ENCODE measurements around the gene NHERF1. TPM values are rescaled to one million over a fixed set of nuclear protein-coding genes. Genes with fewer than 3 reads are reported as not detected.

NHERF1 gene
- total and polyA plus RNA-seq, 2 of the 13 experiments (the other 11 are each of a cell fraction or from before 2014, with no cell fraction given): 169 to 269 TPM

DNA sequence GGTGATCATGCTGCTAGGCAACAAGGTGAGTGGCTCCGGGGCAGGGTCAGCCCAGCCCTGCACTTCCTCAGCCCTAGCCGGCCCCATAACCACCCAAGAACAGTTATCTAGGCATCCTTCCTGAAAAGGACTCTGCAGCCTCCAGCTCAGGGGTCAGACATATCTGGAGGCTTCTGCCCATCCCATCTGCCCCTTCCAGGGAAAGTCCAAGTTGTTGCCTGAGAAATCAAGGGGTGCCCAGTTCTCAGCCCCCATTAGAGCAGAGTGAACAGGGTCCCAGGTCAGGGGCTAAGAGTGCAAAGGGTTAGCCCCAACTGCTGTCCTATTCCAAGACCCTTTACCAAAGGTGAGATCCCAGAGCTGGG, 4.1 kb upstream of the NHERF1 start (continued):
- TF ChIP-seq, protein P1, sequence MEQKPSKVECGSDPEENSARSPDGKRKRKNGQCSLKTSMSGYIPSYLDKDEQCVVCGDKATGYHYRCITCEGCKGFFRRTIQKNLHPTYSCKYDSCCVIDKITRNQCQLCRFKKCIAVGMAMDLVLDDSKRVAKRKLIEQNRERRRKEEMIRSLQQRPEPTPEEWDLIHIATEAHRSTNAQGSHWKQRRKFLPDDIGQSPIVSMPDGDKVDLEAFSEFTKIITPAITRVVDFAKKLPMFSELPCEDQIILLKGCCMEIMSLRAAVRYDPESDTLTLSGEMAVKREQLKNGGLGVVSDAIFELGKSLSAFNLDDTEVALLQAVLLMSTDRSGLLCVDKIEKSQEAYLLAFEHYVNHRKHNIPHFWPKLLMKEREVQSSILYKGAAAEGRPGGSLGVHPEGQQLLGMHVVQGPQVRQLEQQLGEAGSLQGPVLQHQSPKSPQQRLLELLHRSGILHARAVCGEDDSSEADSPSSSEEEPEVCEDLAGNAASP (CRISPR knock-in tag; IDR thresholded peaks at IDR 0.05; ENCODE audit: borderline replicate concordance): no peak
- TF ChIP-seq NFATC3 (CRISPR knock-in tag; IDR thresholded peaks at IDR 0.05): 0 out of 2 replicates have a peak, but pooled peaks have one; percentile 41
- TF ChIP-seq TEAD2 (CRISPR knock-in tag; IDR thresholded peaks at IDR 0.05): 0 out of 2 replicates have a peak, but pooled peaks have one; percentile 18
- TF ChIP-seq, protein P2, sequence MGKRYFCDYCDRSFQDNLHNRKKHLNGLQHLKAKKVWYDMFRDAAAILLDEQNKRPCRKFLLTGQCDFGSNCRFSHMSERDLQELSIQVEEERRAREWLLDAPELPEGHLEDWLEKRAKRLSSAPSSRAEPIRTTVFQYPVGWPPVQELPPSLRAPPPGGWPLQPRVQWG (CRISPR knock-in tag; IDR thresholded peaks at IDR 0.05; ENCODE audit: borderline replicate concordance, low read depth): 0 out of 2 replicates have a peak, but pooled peaks have one; percentile 45
- no peak for TF ChIP-seq ELF3 (CRISPR knock-in tag; IDR thresholded peaks at IDR 0.05)
- no peak for TF ChIP-seq GABPA (IDR thresholded peaks at IDR 0.05; ENCODE audit: low read depth, low read length)
- no peak for TF ChIP-seq GABPA (CRISPR knock-in tag; IDR thresholded peaks at IDR 0.05; ENCODE audit: low read depth)
- 0 out of 2 replicates have a peak, but pooled peaks have one; percentile 55 for TF ChIP-seq KLF13 (CRISPR knock-in tag; IDR thresholded peaks at IDR 0.05)

DNA sequence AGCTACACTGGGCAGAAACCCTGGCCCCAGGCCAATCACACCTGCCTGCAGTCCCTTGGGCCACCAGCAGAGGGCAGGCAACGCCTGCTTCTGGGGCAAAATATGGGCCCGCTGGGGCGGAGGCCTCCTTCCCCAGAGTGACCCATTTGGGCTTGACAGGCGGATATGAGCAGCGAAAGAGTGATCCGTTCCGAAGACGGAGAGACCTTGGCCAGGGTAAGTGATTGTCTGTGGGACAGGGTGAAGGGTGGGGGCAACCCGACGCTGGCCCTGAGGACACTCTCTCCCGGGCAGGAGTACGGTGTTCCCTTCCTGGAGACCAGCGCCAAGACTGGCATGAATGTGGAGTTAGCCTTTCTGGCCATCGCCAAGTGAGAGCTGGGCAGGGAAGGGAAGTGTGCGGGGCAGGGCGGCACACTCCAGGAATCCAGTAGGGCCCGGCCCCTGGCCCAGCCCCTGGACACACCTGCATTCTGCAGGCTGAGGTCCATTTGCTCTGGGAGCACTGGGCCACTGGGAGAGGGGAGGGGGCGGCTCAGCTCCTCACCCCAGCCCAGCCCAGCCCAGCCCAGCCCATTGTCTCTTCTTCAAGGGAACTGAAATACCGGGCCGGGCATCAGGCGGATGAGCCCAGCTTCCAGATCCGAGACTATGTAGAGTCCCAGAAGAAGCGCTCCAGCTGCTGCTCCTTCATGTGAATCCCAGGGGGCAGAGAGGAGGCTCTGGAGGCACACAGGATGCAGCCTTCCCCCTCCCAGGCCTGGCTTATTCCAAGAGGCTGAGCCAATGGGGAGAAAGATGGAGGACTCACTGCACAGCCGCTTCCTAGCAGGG, 3.5 kb upstream of the NHERF1 start:
- Histone ChIP-seq H3K9me3 (ENCODE audit: low read length) (no peaks in the 10 kb centered on the region), H3K9ac (ENCODE audit: insufficient read depth, low read depth, low read length) (no peak overlapping the region), H3K4me2 (ENCODE audit: low read depth, low read length) (peak overlapping the region; percentile 99), H3K27ac (ENCODE audit: extremely low read length, insufficient read depth, low read length) (no peak overlapping the region), H3K27me3 (ENCODE audit: control insufficient read depth in 1 of 2, insufficient read depth in 2 of 2, low read length in 2 of 2) (peaks cover 5 to 25% of the 10 kb centered on the region in 2 experiments; a peak in 2 of 5 replicates), H4K20me1 (ENCODE audit: insufficient read depth, low read length) (no peaks in the 10 kb centered on the region), H2AFZ (ENCODE audit: low read length) (peak overlapping the region; percentile 66), H3K79me2 (ENCODE audit: insufficient read depth, low read length) (peaks cover 16% of the 10 kb centered on the region), H3K36me3 (replicated peaks in 1 of 2; ENCODE audit: control insufficient read depth in 1 of 2, insufficient read depth in 2 of 2, low read length in 2 of 2) (no peaks in the 10 kb centered on the region), H3K4me3 (replicated peaks in 1 of 3; ENCODE audit: insufficient read depth in 1 of 3, low read depth in 2 of 3, low read length in 3 of 3) (peak overlapping the region; percentile 35 to 99 (median 38); a peak in 5 of 6 replicates), H3K4me1 (ENCODE audit: insufficient read depth, low read length) (peaks cover 65% of the 10 kb centered on the region)
- ATAC-seq: peak; percentile 54
- FAIRE-seq: peak; percentile 82
- BruUV-seq (replicated peaks): no TSS peak
- ChIA-PET POLR2A (interaction anchor here (0.6 to 21.5 kb wide), 10 partner anchors 8 to 217 kb away, joined by 3 to 1459 read pairs (median 4); partner anchors contain the start of genes FDXR, NAT9 and RAB37), CTCF (ENCODE audit: low intra/inter-chr PET ratio, low total read pairs) (interaction anchor here (0.7 to 9.0 kb wide), 12 partner anchors 8 to 120 kb away, joined by 3 to 219 read pairs (median 5); partner anchors contain the start of genes NAT9 and RAB37)
- intact Hi-C loops (cut with micrococcal nuclease; ENCODE audit: unreplicated experiment) (loop anchor here (1.0 to 2.0 kb wide), 3 partner anchors 25 to 120 kb away; no protein-coding TSS in a partner anchor), in situ Hi-C loops (cut with HindIII; ENCODE audit: extremely low pct_ligation_motif_present, low pct_unique_long_range_greater_than_20kb) (loop anchor here (5.0 kb wide), 1 partner anchor 37 kb away; no protein-coding TSS in a partner anchor)
- WGBS (ENCODE audit: low lambda C conversion rate): 18% methylated on average over 14 of the region's 24 CpGs
- DNase-seq (ENCODE audit: low spot score): peak; percentile 67
- TF ChIP-seq, protein P3, sequence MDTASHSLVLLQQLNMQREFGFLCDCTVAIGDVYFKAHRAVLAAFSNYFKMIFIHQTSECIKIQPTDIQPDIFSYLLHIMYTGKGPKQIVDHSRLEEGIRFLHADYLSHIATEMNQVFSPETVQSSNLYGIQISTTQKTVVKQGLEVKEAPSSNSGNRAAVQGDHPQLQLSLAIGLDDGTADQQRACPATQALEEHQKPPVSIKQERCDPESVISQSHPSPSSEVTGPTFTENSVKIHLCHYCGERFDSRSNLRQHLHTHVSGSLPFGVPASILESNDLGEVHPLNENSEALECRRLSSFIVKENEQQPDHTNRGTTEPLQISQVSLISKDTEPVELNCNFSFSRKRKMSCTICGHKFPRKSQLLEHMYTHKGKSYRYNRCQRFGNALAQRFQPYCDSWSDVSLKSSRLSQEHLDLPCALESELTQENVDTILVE (CRISPR knock-in tag; IDR thresholded peaks at IDR 0.05): 0 out of 2 replicates have a peak, but pooled peaks have one; percentile 52
- TF ChIP-seq, protein P4, sequence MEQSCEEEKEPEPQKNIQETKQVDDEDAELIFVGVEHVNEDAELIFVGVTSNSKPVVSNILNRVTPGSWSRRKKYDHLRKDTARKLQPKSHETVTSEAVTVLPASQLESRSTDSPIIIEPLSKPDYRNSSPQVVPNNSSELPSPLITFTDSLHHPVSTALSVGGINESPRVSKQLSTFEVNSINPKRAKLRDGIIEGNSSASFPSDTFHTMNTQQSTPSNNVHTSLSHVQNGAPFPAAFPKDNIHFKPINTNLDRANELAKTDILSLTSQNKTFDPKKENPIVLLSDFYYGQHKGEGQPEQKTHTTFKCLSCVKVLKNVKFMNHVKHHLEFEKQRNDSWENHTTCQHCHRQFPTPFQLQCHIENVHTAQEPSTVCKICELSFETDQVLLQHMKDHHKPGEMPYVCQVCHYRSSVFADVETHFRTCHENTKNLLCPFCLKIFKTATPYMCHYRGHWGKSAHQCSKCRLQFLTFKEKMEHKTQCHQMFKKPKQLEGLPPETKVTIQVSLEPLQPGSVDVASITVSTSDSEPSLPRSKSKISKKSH (CRISPR knock-in tag; IDR thresholded peaks at IDR 0.05; ENCODE audit: borderline replicate concordance): no peak; the same call in 1 of the 2 replicates
- TF ChIP-seq SP2 (CRISPR knock-in tag; IDR thresholded peaks at IDR 0.05): no peak
- TF ChIP-seq, protein P5, sequence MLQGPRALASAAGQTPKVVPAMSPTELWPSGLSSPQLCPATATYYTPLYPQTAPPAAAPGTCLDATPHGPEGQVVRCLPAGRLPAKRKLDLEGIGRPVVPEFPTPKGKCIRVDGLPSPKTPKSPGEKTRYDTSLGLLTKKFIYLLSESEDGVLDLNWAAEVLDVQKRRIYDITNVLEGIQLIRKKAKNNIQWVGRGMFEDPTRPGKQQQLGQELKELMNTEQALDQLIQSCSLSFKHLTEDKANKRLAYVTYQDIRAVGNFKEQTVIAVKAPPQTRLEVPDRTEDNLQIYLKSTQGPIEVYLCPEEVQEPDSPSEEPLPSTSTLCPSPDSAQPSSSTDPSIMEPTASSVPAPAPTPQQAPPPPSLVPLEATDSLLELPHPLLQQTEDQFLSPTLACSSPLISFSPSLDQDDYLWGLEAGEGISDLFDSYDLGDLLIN (CRISPR knock-in tag; IDR thresholded peaks at IDR 0.05; ENCODE audit: borderline replicate concordance): no peak
- TF ChIP-seq ARNT (IDR thresholded peaks at IDR 0.05): no peak
- no peak for TF ChIP-seq ZNF674 (CRISPR knock-in tag; IDR thresholded peaks at IDR 0.05; ENCODE audit: low read depth)
- TF ChIP-seq ZSCAN20 (CRISPR knock-in tag; IDR thresholded peaks at IDR 0.05; ENCODE audit: borderline replicate concordance): no peak
